Fibroblast of the conjunctiva (primary cell): ENCODE results near the gene SOX6.
"Not testable (repeated sequence)": the region's sequence is repeated elsewhere in the genome, so short reads cannot be mapped to it uniquely, and the experiment has no call there.

Source experiments
- DNase-seq: peaks from one replicate; pipeline ENCODE4 v3.0.0-alpha.2; 2010; ENCODE audit warnings: low read depth

Gene SOX6

DNA sequence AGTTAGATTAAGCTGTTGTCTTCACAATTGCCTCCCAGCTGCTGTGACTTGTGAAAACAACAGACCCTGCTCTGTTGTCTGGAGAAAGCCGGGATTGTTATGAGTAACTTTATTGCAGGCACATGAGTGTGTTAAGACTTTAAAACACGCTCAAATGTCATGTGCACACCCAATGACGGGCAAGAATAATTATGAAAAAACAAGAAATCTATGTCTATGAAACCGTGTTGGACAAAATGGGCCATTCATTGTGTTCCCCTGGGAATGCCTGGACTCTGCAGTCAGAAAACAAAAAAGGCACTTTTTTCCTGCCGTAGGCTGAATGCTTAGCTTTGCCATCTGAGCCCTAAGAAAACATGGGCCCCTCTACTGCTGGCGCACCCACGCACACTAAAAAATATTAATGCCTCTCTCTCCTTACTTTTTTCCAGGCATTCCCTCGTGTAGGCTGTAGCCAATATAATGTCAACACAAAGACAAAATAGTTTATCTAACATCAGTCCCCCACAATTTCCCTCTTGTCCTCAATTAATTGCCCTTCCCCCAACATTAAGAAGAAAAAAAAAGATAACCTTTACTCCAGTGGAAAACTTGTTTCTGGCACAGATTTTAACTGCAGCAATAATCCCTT lies 207.9 kb downstream of the SOX6 start:
- DNase-seq: no peak

DNA sequence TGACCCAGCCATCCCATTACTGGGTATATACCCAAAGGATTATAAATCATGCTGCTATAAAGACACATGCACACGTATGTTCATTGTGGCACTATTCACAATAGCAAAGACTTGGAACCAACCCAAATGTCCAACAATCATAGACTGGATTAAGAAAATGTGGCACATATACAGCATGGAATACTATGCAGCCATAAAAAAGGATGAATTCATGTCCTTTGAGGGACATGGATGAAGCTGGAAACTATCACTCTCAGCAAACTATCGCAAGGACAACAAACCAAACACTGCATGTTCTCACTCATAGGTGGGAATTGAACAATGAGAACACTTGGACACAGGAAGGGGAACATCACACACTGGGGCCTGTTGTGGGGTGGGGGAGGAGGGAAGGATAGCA lies 209.4 kb downstream of the SOX6 start:
- DNase-seq: not testable (repeated sequence)

DNA sequence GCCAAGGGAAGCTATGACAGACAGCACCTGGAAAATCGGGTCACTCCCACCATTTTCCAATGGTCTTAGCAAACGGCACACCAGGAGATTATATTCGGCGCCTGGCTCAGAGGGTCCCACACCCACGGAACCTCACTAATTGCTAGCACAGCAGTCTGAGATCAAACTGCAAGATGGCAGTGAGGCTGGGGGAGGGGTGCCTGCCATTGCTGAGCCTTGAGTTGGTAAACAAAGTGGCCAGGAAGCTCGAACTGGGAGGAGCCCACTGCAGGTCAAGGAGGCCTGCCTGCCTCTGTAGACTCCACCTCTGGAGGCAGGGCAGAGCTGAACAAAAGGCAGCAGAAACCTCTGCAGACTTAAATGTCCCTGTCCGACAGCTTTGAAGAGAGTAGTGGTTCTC lies 214.7 kb downstream of the SOX6 start:
- DNase-seq: not testable (repeated sequence)

DNA sequence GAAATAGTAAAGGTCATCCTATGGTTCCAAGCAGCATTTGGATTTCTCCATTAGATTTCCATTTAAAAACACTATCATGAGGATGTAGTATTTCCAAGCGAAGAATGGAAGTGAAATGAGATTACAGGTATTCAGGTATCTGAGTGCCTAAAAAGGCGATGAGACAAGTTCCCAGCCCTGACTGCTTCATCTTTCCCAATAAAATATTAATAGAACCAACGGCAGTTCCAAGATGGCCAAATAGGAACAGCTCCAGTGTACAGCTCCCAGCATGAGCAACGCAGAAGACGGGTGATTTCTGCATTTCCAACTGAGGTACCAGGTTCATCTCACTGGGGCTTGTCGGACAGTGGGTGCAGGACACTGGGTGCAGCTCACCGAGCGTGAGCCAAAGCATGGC lies 215.2 kb downstream of the SOX6 start:
- not testable (repeated sequence) for DNase-seq

DNA sequence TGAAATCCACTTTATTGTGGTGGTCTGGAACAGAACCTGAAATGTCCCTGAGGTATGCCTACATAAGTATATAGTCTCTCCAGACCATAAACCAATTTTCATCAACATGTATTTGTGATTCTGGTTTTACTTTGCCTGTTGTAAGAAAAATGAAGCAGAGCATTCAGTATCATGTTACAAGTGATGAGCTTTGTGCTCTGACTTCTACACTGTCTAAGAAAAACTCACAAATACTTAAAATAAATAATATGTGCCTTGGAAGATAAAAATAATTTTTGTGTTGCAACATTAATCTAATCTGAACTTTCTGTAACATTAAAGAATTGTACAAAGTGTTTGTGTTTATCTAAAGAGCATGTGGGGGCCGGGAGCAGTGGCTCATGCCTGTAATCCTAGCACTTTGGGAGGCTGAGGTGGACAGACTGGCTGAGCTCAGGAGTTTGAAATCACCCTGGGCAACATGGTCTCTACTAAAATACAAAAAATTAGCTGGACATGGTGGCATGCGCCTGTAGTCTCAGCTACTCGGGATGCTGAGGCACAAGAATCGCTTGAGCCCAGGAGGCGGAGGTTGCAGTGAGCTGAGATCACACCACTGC lies 219.5 kb downstream of the SOX6 start:
- DNase-seq: no peak

DNA sequence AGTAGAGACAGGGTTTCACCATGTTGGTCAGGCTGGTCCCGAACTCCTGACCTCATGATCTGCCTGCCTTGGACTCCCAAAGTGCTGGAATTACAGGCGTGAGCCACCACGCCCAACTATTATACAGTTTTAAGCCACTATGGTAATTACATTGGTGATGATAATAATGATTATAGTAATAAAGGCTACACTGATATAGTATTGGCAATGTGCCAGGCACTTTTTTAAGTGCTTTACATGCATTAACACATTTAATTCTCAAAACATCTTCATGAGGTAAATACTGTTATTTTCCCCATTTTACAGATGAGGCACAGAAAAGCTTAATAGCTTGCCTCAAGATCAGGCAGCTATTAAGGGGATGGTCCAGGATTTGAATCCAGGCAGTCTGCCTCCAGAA lies 222.5 kb downstream of the SOX6 start:
- DNase-seq: no peak

DNA sequence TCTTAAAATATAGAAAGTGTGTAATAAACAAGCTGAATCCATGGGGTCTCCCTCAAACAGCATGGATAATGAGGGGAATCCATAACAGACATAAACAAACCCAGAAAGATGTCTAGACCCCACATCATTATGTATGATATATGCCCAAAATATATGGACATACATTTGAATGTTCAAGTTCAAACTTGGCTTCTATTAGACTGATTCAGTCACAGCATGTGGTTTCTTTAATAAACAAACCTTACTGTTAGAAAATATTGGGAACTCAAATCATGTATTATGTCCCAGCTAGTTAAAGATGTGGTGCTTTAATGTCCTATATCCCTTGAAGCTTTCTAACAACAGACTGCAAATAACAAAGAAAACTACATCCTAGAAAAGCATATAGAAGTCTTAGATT lies 228.6 kb downstream of the SOX6 start:
- no peak for DNase-seq

DNA sequence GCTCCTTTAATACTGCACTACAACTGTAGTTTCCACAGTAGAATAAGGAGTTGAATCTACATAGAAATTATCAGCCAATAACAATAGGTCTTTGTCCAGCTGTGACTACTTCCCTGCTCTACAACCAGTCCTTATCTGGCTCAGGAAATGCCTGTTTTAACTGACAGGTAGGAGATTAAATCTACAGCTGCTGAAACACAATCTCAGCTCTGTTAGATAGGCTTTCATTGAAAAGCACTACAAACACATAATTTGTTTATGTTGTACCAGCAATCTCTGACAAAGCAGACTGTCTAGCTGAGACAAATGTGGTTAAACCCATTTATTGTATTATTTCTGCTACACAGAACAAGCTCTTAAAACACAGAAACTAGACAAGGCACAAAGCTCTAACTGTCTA lies 230.0 kb downstream of the SOX6 start:
- DNase-seq: no peak

DNA sequence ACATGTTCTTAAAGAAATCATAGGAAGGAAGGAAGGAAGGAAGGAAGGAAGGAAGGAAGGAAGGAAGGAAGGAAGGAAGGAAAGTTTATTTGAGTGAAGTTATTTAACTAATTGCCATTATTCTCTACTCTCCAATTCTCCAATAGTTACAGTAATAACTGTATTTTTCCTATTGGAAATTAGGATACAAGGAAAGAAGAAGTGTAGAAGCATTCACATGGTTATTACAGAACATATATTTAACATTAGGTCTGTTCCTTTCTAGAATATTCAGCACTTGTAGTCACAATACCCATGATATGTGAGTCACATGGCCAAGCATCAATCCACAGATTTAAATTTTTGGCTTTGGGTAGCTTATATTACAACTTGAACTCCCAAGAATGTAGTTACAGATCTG lies 230.6 kb downstream of the SOX6 start:
- no peak for DNase-seq

DNA sequence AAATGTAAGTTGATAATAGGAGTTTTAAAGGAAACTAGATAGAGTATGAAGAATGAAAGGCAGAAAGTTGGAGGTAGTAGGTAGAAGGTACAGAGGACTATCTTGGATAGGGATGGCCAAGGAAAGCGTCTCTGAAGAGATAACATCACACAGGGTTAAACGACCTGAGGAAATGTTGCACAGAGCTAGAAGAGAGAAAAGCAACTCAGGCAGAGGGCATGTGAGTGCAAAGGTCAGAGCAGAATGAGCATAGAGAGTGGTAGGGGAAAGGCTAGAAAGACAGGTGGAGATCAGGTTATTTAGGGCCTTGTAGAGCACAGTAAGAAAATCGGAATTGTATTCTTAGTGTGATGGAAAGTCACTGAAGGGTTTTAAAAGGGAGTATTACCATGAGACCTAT lies 232.0 kb downstream of the SOX6 start:
- no peak for DNase-seq

DNA sequence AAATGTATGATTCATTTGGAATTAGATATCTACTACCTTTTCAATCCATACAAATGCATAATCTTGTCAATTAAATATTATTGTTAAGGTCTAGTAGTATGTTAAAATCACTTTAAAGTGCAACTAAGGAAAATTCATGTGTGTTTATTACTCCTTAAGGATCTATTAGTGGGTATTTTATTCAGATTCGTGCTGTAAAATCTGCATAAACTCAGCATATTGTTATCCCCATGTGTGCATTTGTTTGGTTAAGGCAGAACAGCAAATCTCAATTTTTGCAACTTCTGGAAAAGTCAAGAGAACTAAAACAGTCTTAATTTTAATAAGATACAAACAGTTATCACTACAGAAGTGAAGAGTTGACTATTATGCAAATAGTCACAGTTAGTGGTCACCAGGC lies 234.5 kb downstream of the SOX6 start:
- DNase-seq: no peak

DNA sequence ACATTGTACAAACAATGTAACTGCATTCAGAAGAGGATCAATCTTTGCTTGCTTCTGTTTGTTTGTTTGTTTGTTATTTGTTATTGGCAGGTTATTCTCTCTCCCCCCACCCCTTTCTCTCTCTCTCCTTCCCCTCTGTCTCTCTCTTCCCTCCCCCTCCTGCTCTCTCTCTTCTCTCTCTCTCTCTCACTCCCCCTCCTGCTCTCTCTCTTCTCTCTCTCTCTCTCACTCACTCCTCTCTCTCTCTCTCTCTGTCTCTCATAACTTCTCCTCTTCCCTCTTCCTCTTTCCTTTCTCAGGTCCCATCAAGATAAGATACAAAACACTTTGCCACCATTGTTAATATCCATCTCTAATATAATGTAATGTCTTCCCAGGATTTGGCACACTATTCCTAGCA lies 236.3 kb downstream of the SOX6 start:
- no peak for DNase-seq

DNA sequence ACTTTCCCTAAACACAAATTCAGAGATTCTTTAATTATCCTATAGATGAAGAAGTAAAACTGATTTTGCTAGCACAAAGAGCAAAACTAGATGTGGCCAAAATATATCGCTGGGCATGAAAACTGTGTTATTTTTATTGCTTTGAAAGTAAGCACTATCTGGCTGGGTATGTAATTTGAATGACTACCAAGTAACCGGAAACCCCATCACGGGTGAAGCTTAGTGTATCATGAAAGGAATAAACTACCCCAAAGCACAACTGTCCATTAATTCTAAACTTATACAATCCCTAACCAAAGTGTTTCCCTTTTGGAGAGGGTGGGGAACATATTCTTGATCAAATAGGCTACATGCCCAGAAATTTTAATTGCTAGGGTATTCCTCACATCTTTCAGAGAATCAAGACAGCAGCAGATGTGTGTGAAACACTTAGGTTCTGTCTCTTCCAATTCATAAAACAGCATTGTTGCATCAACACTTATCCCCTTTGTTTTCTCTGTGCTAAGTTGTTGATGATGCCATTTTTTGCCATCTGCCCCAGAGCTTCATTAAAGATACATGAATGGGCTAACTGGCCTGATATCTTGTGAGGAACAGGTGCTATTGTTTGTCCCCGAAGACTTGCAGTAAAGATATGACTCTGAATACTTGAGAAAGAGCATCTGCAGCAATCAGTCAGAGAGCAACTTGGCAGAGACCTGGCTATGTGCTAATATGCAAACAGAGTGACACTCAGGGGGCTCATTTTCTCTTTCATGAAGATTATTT lies 238.2 kb downstream of the SOX6 start:
- no peak for DNase-seq

DNA sequence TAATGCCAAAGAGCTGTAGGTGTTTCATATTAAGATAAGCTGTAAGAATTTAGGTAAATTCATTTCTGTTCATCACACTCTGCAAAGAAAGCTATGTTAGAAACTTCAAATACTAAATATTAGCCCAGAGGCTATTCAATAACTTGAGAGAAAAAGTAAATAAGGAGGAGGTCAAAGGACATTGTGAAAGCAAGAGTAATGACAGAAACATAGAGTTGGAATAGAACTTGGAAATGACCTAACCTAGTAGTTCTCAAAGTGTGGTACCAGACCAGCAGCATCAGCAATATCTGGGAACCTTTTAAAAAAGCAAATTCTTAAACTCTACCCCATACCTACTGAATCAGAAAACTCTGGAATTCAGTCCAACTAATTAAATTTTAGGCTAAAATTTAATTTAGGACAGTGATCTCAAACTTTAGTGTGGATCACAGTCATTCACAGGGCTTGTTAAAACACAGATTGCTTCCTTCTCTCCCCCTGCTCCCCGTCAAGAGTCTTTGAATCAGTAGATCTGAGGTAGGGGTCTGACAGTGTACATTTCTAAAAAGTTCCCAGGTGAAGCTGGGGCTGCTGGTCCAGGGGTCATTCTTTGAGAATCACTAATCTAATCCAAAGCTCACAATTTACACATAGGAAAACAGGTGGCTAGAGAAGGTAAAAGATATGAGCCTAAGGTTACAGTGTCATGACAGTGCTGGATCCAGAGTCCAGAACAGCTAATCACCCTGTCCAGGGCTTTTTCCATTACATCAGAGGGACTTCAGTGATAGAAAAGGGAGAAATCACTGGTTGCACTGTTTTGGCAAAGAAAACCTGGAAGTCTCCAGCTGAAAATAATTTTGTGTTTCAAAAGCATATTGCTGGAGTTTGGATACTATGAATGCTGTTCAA lies 241.1 kb downstream of the SOX6 start:
- no peak for DNase-seq

DNA sequence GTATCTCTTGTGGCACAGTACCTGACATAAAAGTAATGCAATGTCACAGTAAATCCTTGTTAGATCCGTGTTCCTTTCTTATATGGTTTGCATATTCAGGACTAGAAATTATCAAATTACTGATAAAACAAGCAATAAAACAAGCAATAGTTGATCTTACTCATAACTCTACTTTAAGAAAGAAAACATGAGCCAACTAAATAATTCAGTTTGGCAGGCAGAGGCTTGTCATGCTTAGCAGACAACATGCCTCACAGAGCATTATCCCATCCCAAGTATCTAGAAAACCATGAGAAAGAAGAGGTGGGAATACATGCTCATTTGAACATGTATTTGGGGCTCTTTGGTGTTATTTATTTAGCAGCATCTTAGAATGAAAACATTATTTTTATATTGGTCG lies 241.9 kb downstream of the SOX6 start:
- DNase-seq: no peak

DNA sequence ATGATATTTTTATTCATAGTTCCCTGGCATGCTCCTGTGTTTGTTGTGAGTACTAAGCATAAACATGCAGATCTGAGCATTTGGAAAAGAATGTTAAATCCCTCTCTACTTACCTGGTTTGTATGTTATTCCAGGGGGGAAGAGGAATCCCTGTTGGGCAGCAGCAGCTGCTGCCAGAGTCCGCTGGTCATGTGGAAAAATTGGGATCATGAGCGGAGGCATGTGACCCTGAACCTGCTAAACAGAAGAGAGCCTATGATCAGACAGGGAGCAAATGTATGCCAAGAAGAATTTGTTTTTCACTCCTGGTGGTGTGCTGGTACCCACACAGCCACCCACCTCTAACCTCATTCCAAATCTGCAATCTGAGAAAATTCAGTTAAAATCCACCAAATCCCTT lies 244.7 kb downstream of the SOX6 start:
- no peak for DNase-seq

DNA sequence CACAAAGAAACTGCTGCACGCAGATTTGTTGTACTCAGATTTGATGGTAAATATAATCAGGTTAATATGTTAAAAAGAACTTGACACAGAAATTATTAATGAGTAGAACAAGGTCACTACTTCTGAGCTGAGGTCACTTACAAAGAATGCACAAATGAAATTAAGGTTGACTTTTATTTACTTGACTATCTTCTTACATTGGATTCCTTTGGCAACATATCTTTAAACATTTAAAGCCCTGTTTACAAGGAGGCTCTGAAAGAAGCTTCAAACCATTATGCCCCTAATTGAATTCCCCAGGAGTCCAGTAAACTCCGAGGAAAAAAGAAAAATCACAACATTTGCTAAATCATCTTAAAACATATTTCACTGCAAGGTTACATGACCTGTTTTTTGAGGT lies 245.5 kb downstream of the SOX6 start:
- DNase-seq: no peak

DNA sequence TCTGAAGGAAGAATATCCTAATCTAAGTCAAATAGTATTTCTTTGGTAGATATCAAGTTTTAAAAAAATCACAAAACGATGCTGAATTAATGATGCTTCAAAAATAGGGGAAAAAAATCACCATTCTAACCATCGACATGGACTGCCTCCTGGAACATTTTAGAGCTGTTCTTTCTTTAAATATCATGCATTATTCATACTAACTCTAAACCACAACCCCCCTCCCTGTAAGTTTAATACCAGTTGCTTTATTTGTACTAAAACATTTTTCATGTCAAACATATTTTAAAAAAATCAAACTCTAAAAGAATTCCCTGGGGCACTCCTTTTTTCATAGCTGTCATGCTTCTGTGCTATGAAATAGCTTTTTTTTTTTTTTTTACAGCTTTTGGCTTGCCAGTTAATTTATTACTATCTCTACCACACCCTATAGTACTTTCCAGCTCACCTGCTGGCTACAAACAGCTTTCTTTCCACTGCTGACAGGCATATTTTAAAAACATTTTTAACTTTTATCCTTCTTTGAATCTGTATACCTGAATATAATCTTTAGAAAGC lies 256.9 kb downstream of the SOX6 start:
- no peak for DNase-seq

DNA sequence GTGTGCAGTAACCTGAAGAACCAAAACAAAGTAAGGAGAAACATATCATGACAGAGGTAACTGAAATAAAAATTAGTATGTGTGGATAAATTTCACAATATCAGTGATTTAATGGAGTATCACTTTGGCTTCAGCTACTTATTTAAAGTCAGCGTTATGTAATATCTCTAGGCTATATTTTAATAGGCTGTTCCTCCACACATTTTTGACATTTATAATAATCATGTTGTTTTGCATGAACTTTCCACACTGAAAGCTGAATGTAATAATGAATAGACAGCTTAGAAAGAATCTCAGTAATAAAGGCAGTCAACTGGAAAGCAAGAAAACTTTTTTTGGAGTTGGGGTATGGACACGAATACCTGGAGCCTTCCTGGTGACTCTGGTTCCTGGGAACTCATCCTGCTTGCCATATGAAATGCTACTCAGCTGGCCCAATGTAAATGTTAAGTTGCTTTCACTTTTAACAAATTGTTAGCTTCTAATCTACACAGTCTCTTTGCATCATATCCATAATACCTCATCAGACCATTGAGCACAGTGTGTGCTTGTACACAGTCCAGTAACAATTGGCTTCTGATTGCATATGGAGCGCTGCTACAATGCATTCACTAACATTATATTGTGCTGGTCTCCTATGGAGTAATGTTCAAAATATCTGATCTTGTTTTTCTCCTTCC lies 257.7 kb downstream of the SOX6 start:
- no peak for DNase-seq

DNA sequence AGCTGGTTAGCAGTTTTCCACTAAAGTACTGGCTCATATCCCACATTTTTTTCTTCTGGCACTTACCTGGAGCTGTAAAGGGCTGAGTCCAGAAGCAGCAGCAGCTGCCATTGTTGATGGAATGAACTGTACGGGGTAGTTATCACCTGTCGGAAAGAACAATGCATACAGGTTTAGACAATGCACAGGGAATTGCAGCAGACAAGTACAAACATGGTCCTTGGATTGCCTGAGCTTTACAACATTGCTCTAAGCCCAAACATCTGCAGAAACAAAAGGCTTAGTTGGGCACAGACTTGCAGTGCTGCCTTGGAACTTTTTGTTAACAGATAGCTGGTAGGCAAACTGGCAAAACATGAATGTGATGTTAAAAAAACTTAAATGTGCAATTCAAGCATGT lies 258.8 kb downstream of the SOX6 start:
- DNase-seq: no peak

DNA sequence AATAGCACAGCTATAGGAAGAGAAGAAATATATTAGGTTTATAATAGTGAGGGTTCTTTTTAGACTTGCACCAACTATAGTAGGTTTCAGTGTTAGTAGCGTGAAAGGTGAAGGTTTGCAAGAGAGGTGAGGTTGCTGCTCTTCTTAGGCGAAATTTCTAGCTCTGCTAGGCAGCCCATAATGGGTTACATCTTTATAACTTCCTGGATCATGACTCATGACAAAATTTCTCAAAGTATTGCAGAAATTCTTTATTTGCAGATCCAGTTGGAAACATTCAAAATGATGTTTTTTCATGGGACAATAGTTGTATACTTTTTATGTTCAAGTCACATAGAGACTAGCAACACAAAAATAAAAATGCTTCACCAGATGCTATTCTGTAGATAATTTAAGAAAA lies 260.0 kb downstream of the SOX6 start:
- DNase-seq: no peak

DNA sequence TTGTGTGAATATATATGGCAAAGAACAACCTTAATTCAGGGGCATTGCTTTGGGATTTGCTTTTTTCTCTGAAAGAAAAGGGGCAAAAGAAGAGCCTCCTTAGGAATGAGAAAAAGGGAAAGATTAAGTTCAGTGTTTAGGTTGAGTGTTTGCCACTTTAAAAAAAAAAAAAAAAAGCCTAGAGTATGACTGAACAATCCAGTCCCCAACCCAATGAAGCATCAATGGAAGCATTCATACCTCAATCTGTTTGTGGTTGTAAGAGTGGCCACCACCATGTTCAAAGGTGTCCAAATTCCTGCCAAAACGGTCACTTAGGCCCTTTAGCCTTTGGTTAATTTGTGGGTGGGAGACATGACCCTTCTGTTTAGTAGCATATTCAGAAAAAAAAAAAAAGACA lies 260.6 kb downstream of the SOX6 start:
- DNase-seq: no peak
